ENCODE measurements around the gene CCDC32. TPM values are rescaled to one million over a fixed set of nuclear protein-coding genes. Genes with fewer than 3 reads are reported as not detected.

CCDC32 gene
- total and polyA plus RNA-seq, 2 of the 13 experiments (the other 11 are each of a cell fraction or from before 2014, with no cell fraction given), result 10.8 to 23.2 TPM

GRCh38 chr15:40594429-40594836 is 29.6 kb upstream of the CCDC32 start (continued):
- TF ChIP-seq DZIP1 (CRISPR knock-in tag; IDR thresholded peaks at IDR 0.05), result no peak
- TF ChIP-seq ZNF562 (CRISPR knock-in tag; IDR thresholded peaks at IDR 0.05; ENCODE audit: borderline replicate concordance), result no peak
- no peak for TF ChIP-seq RFX1 (IDR thresholded peaks at IDR 0.05)
- TF ChIP-seq MTF1 (CRISPR knock-in tag; IDR thresholded peaks at IDR 0.05), result no peak
- no peak for TF ChIP-seq ZBTB4 (CRISPR knock-in tag; IDR thresholded peaks at IDR 0.05; ENCODE audit: borderline replicate concordance)
- TF ChIP-seq KAT7 (CRISPR knock-in tag; IDR thresholded peaks at IDR 0.05; ENCODE audit: borderline replicate concordance), result 0 out of 2 replicates have a peak, but pooled peaks have one; percentile 9
- TF ChIP-seq EZH2 (conservative IDR thresholded peaks at IDR 0.05; ENCODE audit: low read depth, low read length), result no peak
- TF ChIP-seq ZNF691 (CRISPR knock-in tag; IDR thresholded peaks at IDR 0.05; ENCODE audit: borderline replicate concordance, low read depth), result 0 out of 2 replicates have a peak, but pooled peaks have one; percentile 42
- TF ChIP-seq HIVEP1 (CRISPR knock-in tag; IDR thresholded peaks at IDR 0.05), result no peak
- TF ChIP-seq ZNF136 (CRISPR knock-in tag; IDR thresholded peaks at IDR 0.05; ENCODE audit: low read depth), result no peak
- no peak for TF ChIP-seq ZBTB10 (CRISPR knock-in tag; IDR thresholded peaks at IDR 0.05; ENCODE audit: borderline replicate concordance)
- TF ChIP-seq CENPX (CRISPR knock-in tag; IDR thresholded peaks at IDR 0.05), result no peak
- TF ChIP-seq FOXK1 (CRISPR knock-in tag; IDR thresholded peaks at IDR 0.05; ENCODE audit: borderline replicate concordance, low read depth), result no peak
- TF ChIP-seq ZNF761 (CRISPR knock-in tag; conservative IDR thresholded peaks at IDR 0.05), result peak; percentile 69; the same call in 1 of the 2 replicates
- no peak for TF ChIP-seq FOXP4 (CRISPR knock-in tag; IDR thresholded peaks at IDR 0.05)
- TF ChIP-seq ZNF576 (CRISPR knock-in tag; IDR thresholded peaks at IDR 0.05), result no peak
- no peak for TF ChIP-seq CHCHD3 (CRISPR knock-in tag; IDR thresholded peaks at IDR 0.05)
- no peak for TF ChIP-seq NR2F1 (CRISPR knock-in tag; IDR thresholded peaks at IDR 0.05)
